GM12865 (cell line): ENCODE results near the gene PTPRN2.

Source experiments
- DNase-seq: peaks from one replicate; pipeline ENCODE4 v3.0.0; 2010; ENCODE audit warnings: low read depth
- H3K4me3 ChIP-seq: 2 replicates; pipeline ENCODE4 v1.5.1; 2011; ENCODE audit warnings: mild to moderate bottlenecking, low read depth, low read length, control low read depth
- CTCF ChIP-seq: IDR thresholded peaks from 2 replicates; pipeline ENCODE4 v1.5.1; 2011; ENCODE audit warnings: low read length, control low read depth, low read depth, inconsistent platforms; ENCODE audit not compliant: insufficient read depth; ENCODE audit errors: missing control alignments

PTPRN2 gene

GRCh38 chr7:158009886-158010285 lies 577.7 kb downstream of the PTPRN2 start:
- no peak overlapping the region for H3K4me3 ChIP-seq
- DNase-seq: no peak
- no peak for TF ChIP-seq CTCF

- no peak for DNase-seq
- no peak for TF ChIP-seq CTCF
- no peak overlapping the region for H3K4me3 ChIP-seq
Measured at GRCh38 chr7:158008267-158008666, 579.4 kb downstream of the PTPRN2 start.

GRCh38 chr7:158007697-158008257 lies 579.8 kb downstream of the PTPRN2 start:
- no peak for TF ChIP-seq CTCF
- DNase-seq: no peak
- H3K4me3 ChIP-seq: no peak overlapping the region

GRCh38 chr7:158006841-158007696 lies 580.6 kb downstream of the PTPRN2 start:
- no peak for DNase-seq
- H3K4me3 ChIP-seq: no peak overlapping the region
- TF ChIP-seq CTCF: no peak

GRCh38 chr7:158005531-158005930 lies 582.1 kb downstream of the PTPRN2 start:
- TF ChIP-seq CTCF: no peak
- H3K4me3 ChIP-seq: no peak overlapping the region
- no peak for DNase-seq

- H3K4me3 ChIP-seq: no peak overlapping the region
- TF ChIP-seq CTCF: no peak
- no peak for DNase-seq
Measured at GRCh38 chr7:158004123-158004490, 583.5 kb downstream of the PTPRN2 start.

- H3K4me3 ChIP-seq: no peak overlapping the region
- DNase-seq: no peak
- TF ChIP-seq CTCF: no peak
Measured at GRCh38 chr7:158003441-158004122, 584.0 kb downstream of the PTPRN2 start.
